ENCODE data around the gene DNAJC15.

DNA sequence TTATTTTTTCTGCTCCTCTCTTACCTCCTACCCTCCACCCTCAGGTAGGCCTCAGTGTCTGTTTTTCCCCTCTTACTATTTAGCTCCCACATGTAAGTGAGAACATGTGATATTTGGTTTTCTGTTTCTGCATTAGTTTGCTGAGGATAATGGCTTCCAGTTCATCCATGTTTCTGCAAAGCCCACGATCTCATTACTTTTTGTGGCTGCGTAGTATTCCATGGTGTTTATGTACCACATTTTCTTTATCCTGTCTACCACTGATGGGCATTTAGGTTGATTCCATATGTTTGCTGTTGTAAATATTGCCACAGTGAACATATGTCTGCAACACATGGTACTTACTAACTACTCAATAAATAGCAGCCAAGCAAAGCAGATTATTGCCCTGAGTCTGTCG is 56.8 kb downstream of the DNAJC15 start:
- TF ChIP-seq, protein P1, sequence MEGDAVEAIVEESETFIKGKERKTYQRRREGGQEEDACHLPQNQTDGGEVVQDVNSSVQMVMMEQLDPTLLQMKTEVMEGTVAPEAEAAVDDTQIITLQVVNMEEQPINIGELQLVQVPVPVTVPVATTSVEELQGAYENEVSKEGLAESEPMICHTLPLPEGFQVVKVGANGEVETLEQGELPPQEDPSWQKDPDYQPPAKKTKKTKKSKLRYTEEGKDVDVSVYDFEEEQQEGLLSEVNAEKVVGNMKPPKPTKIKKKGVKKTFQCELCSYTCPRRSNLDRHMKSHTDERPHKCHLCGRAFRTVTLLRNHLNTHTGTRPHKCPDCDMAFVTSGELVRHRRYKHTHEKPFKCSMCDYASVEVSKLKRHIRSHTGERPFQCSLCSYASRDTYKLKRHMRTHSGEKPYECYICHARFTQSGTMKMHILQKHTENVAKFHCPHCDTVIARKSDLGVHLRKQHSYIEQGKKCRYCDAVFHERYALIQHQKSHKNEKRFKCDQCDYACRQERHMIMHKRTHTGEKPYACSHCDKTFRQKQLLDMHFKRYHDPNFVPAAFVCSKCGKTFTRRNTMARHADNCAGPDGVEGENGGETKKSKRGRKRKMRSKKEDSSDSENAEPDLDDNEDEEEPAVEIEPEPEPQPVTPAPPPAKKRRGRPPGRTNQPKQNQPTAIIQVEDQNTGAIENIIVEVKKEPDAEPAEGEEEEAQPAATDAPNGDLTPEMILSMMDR (IDR thresholded peaks at IDR 0.05) = no peak
- TF ChIP-seq, protein P2, sequence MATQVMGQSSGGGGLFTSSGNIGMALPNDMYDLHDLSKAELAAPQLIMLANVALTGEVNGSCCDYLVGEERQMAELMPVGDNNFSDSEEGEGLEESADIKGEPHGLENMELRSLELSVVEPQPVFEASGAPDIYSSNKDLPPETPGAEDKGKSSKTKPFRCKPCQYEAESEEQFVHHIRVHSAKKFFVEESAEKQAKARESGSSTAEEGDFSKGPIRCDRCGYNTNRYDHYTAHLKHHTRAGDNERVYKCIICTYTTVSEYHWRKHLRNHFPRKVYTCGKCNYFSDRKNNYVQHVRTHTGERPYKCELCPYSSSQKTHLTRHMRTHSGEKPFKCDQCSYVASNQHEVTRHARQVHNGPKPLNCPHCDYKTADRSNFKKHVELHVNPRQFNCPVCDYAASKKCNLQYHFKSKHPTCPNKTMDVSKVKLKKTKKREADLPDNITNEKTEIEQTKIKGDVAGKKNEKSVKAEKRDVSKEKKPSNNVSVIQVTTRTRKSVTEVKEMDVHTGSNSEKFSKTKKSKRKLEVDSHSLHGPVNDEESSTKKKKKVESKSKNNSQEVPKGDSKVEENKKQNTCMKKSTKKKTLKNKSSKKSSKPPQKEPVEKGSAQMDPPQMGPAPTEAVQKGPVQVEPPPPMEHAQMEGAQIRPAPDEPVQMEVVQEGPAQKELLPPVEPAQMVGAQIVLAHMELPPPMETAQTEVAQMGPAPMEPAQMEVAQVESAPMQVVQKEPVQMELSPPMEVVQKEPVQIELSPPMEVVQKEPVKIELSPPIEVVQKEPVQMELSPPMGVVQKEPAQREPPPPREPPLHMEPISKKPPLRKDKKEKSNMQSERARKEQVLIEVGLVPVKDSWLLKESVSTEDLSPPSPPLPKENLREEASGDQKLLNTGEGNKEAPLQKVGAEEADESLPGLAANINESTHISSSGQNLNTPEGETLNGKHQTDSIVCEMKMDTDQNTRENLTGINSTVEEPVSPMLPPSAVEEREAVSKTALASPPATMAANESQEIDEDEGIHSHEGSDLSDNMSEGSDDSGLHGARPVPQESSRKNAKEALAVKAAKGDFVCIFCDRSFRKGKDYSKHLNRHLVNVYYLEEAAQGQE (IDR thresholded peaks at IDR 0.05; ENCODE audit: insufficient read depth in 1 of 2, low read depth in 2 of 2, low read length in 1 of 2) = no peak

Measured in Panc1 (cell line).